ENCODE data around the gene SFRP4. TPM values are rescaled to one million over a fixed set of nuclear protein-coding genes. Genes with fewer than 3 reads are reported as not detected.

SFRP4 gene
- total RNA-seq, 1 experiment from 2014 or later, result not detected

DNA sequence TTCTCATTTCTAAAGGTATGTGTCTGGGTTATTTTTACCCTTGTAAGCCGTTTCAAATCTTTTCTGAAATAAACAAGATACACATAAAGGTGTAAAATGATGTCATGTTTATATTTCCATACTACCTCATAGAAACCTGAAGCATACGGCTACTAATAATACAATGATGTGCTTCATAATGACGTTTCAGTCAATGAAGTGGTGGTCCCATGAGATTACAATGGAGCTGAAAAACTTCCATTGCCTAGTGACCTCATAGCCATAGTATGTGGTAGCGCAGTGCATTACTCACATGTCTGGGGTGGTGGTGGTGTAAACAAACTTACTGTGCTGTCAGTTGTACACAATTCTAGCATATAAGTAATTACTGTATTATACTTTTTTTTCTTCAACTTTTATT is 28.7 kb upstream of the SFRP4 start:
- H3K9me3 Mint-ChIP-seq (ENCODE audit: unreplicated experiment), result no peaks in the 10 kb centered on the region
- H3K36me3 Mint-ChIP-seq (ENCODE audit: insufficient read depth, unreplicated experiment), result no peaks in the 10 kb centered on the region
- TF ChIP-seq, protein P1, sequence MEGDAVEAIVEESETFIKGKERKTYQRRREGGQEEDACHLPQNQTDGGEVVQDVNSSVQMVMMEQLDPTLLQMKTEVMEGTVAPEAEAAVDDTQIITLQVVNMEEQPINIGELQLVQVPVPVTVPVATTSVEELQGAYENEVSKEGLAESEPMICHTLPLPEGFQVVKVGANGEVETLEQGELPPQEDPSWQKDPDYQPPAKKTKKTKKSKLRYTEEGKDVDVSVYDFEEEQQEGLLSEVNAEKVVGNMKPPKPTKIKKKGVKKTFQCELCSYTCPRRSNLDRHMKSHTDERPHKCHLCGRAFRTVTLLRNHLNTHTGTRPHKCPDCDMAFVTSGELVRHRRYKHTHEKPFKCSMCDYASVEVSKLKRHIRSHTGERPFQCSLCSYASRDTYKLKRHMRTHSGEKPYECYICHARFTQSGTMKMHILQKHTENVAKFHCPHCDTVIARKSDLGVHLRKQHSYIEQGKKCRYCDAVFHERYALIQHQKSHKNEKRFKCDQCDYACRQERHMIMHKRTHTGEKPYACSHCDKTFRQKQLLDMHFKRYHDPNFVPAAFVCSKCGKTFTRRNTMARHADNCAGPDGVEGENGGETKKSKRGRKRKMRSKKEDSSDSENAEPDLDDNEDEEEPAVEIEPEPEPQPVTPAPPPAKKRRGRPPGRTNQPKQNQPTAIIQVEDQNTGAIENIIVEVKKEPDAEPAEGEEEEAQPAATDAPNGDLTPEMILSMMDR (IDR thresholded peaks at IDR 0.05; ENCODE audit: insufficient read depth in 1 of 2, low read depth in 1 of 2, low read length in 1 of 2, severe bottlenecking in 1 of 2, unreplicated experiment in 1 of 2), result no peak
- H3K27ac Mint-ChIP-seq (ENCODE audit: unreplicated experiment), result no peak overlapping the region
- ChIA-PET CTCF (no interaction called here), POLR2A (no interaction called here)
- DNase-seq, result no peak
- Histone ChIP-seq H3K4me3 (ENCODE audit: low read depth, low read length) (no peak overlapping the region), H3K36me3 (ENCODE audit: control insufficient read depth, insufficient read depth, low read length) (no peaks in the 10 kb centered on the region), H3K4me1 (peaks cover 14% of the 10 kb centered on the region), H3K9me3 (no peaks in the 10 kb centered on the region), H3K27me3 (replicated peaks; ENCODE audit: control insufficient read depth, insufficient read depth, low read length) (no peaks in the 10 kb centered on the region)
- intact Hi-C loops (cut with micrococcal nuclease; ENCODE audit: unreplicated experiment), result no loop called here
- H3K4me1 Mint-ChIP-seq (ENCODE audit: low read depth, unreplicated experiment), result no peaks in the 10 kb centered on the region
- no TSS peak for BruUV-seq (replicated peaks)
- H3K4me3 Mint-ChIP-seq (ENCODE audit: unreplicated experiment), result no peak overlapping the region
- H3K27me3 Mint-ChIP-seq (ENCODE audit: insufficient read depth, unreplicated experiment), result no peaks in the 10 kb centered on the region

DNA sequence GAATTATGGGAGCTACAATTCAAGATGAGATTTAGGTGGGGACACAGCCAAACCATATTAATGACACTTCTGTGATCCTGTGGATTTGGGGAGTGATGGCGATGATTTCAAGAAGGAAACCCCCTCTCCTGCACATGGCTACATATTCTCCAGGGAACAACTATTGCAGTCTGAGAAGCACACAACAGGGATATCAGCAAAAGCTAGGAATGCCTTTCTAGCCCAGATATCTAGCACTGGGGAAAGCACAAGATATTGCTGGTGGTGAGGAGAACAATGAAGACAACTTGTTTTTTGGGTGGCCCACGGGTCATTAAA is 28.1 kb upstream of the SFRP4 start:
- Histone ChIP-seq H3K36me3 (ENCODE audit: control insufficient read depth, insufficient read depth, low read length) (no peaks in the 10 kb centered on the region), H3K4me1 (peaks cover 14% of the 10 kb centered on the region), H3K9me3 (no peaks in the 10 kb centered on the region), H3K27me3 (replicated peaks; ENCODE audit: control insufficient read depth, insufficient read depth, low read length) (no peaks in the 10 kb centered on the region), H3K4me3 (ENCODE audit: low read depth, low read length) (no peak overlapping the region)
- intact Hi-C loops (cut with micrococcal nuclease; ENCODE audit: unreplicated experiment), result no loop called here
- Mint-ChIP-seq H3K27ac (ENCODE audit: unreplicated experiment) (no peak overlapping the region), H3K4me1 (ENCODE audit: low read depth, unreplicated experiment) (no peaks in the 10 kb centered on the region), H3K9me3 (ENCODE audit: unreplicated experiment) (no peaks in the 10 kb centered on the region), H3K4me3 (ENCODE audit: unreplicated experiment) (no peak overlapping the region), H3K27me3 (ENCODE audit: insufficient read depth, unreplicated experiment) (peaks cover 3% of the 10 kb centered on the region), H3K36me3 (ENCODE audit: insufficient read depth, unreplicated experiment) (no peaks in the 10 kb centered on the region)
- CTCF ChIA-PET, result no interaction called here
- no peak for DNase-seq
- POLR2A ChIA-PET, result no interaction called here
- TF ChIP-seq, protein P1 (IDR thresholded peaks at IDR 0.05; ENCODE audit: insufficient read depth in 1 of 2, low read depth in 1 of 2, low read length in 1 of 2, severe bottlenecking in 1 of 2, unreplicated experiment in 1 of 2), result no peak
- no TSS peak for BruUV-seq (replicated peaks)

DNA sequence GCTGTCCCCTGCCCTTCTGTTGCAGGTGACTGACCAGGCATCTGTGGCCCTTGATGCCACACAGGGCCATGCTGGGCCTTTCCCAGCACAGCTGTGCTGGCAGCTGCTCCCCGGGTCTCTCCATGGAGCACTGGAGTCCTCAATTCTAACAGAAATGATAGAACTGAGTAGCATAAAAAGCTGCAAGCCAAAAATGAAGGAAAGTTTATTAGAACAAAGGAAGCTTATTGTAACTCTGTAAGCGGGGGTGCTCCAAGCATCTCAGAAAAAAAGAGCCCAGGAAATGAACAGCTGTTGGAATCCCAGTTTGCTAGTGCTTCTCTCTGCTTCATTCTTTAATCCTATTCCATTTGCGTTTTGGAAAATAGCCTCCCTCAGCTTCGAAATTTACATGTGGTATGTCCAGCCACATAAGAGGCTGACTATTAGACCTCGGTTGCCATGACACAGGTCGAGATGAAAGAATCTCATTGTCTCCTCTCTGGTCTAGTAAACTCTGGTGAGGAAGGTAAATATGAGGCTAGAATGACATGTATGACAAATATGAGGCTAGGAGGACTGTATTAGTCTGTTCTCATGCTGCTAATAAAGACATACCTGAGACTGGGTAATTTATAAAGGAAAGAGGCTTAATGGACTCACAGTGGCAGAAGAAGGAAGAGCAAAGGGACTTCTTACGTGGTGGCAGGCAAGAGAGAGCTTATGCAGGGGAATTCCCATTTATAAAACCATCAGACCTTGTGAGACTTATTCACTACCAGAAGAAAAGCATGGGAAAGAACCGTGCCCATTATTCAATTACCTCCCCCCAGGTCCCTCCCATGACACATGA is 27.5 kb upstream of the SFRP4 start:
- Mint-ChIP-seq H3K27me3 (ENCODE audit: insufficient read depth, unreplicated experiment) (peaks cover 3% of the 10 kb centered on the region), H3K4me1 (ENCODE audit: low read depth, unreplicated experiment) (no peaks in the 10 kb centered on the region), H3K36me3 (ENCODE audit: insufficient read depth, unreplicated experiment) (no peaks in the 10 kb centered on the region), H3K27ac (ENCODE audit: unreplicated experiment) (no peak overlapping the region), H3K4me3 (ENCODE audit: unreplicated experiment) (no peak overlapping the region), H3K9me3 (ENCODE audit: unreplicated experiment) (no peaks in the 10 kb centered on the region)
- no peaks in the 10 kb centered on the region for H3K36me3 ChIP-seq (ENCODE audit: control insufficient read depth, insufficient read depth, low read length)
- BruUV-seq (replicated peaks), result no TSS peak
- TF ChIP-seq, protein P1 (IDR thresholded peaks at IDR 0.05; ENCODE audit: insufficient read depth in 1 of 2, low read depth in 1 of 2, low read length in 1 of 2, severe bottlenecking in 1 of 2, unreplicated experiment in 1 of 2), result no peak
- CTCF ChIA-PET, result no interaction called here
- intact Hi-C loops (cut with micrococcal nuclease; ENCODE audit: unreplicated experiment), result loop anchor here (1.0 kb wide), 1 partner anchor 27 kb away; no protein-coding TSS in a partner anchor
- H3K27me3 ChIP-seq (replicated peaks; ENCODE audit: control insufficient read depth, insufficient read depth, low read length), result no peaks in the 10 kb centered on the region
- H3K9me3 ChIP-seq, result no peaks in the 10 kb centered on the region
- POLR2A ChIA-PET, result no interaction called here
- peaks cover 14% of the 10 kb centered on the region for H3K4me1 ChIP-seq
- no peak overlapping the region for H3K4me3 ChIP-seq (ENCODE audit: low read depth, low read length)
- DNase-seq, result no peak

Measured in Caco-2 (cell line).